SK-N-SH (cell line): ENCODE measurements around the gene ITGB8. TPM values are rescaled to one million over a fixed set of nuclear protein-coding genes. Genes with fewer than 3 reads are reported as not detected.

Experiments
- CTCF ChIA-PET: fragments of 300-600, 350-600 bp; formaldehyde crosslinking; extraction: SDS; loops from one replicate; lab custom pipeline; 2021; lab: Yijun Ruan, JAX
- POLR2A ChIA-PET: fragments of 350-600 bp; sonication (Branson Sonifier 250); formaldehyde crosslinking; extraction: SDS; loops from one replicate; lab custom pipeline; 2020; ENCODE audit warnings: antibody characterized with exemption, inconsistent platforms; lab: Yijun Ruan, JAX
- DNase-seq: peaks from one replicate; pipeline ENCODE4 v3.0.0; 2012
- H2AFZ ChIP-seq: fragments of 200-600 bp; sonication (generic); 2 replicates; pipeline ENCODE4 v1.8.1; 2016; ENCODE audit warnings: antibody characterized with exemption, mild to moderate bottlenecking, low read depth
- H3F3A ChIP-seq: fragments of 200-600 bp; sonication (generic); replicated peaks from 2 replicates; pipeline ENCODE3; 2016; ENCODE audit warnings: antibody characterized with exemption, mild to moderate bottlenecking; ENCODE audit not compliant: insufficient read depth
- H3K27ac ChIP-seq, 2 experiments: fragments of 200-500 bp in 1 of 2; fragments of 200-600 bp in 1 of 2; sonication (Bioruptor generic) in 1 of 2; sonication (generic), shearing (Covaris generic) in 1 of 2; 2 replicates each; pipeline versions ENCODE4 v1.5.1 to v1.6.1; 2014 to 2016; ENCODE audit warnings: low read depth in 2 of 2, inconsistent platforms in 1 of 2, low read length in 1 of 2, mild to moderate bottlenecking in 1 of 2, mixed read lengths in 1 of 2
- H3K27me3 ChIP-seq: fragments of 200-600 bp; sonication (generic), shearing (Covaris generic); 2 replicates; pipeline ENCODE4 v1.6.1; 2016; ENCODE audit warnings: mixed run types; ENCODE audit not compliant: insufficient read depth
- H3K36me3 ChIP-seq, 2 experiments: fragments of 200-500 bp in 1 of 2; fragments of 200-600 bp in 1 of 2; sonication (Bioruptor generic) in 1 of 2; sonication (generic) in 1 of 2; replicated peaks in 1 of 2; 2 replicates each; pipeline versions ENCODE3 to v1.5.1; 2014 to 2016; ENCODE audit warnings: low read length in 1 of 2, mild to moderate bottlenecking in 1 of 2; ENCODE audit not compliant: insufficient read depth in 2 of 2, control insufficient read depth in 1 of 2
- H3K4me1 ChIP-seq, 2 experiments: fragments of 200-500 bp in 1 of 2; fragments of 200-600 bp in 1 of 2; sonication (Bioruptor generic) in 1 of 2; sonication (generic), shearing (Covaris generic) in 1 of 2; 2 replicates each; pipeline versions ENCODE4 v1.5.1 to v1.6.1; 2014 to 2016; ENCODE audit warnings: low read depth in 1 of 2, low read length in 1 of 2, mixed run types in 1 of 2; ENCODE audit not compliant: insufficient read depth in 2 of 2, control insufficient read depth in 1 of 2
- H3K4me2 ChIP-seq: fragments of 200-600 bp; sonication (generic), shearing (Covaris generic); 2 replicates; pipeline ENCODE4 v1.6.1; 2017; ENCODE audit warnings: mixed run types
- H3K4me3 ChIP-seq, 2 experiments: fragments of 200-500 bp in 1 of 2; fragments of 200-600 bp in 1 of 2; sonication (Bioruptor generic) in 1 of 2; sonication (generic), shearing (Covaris generic) in 1 of 2; 2 replicates each; pipeline versions ENCODE4 v1.5.1 to v1.8.1; 2014 to 2016; ENCODE audit warnings: low read depth in 2 of 2, inconsistent platforms in 1 of 2, low read length in 1 of 2, mild to moderate bottlenecking in 1 of 2, mixed read lengths in 1 of 2, moderate library complexity in 1 of 2
- H3K79me2 ChIP-seq: fragments of 200-600 bp; sonication (generic); 2 replicates; pipeline ENCODE4 v1.8.1; 2017; ENCODE audit warnings: mild to moderate bottlenecking; ENCODE audit not compliant: insufficient read depth
- H3K9ac ChIP-seq: fragments of 200-600 bp; sonication (generic); 2 replicates; pipeline ENCODE4 v1.6.1; 2017; ENCODE audit warnings: mixed run types
- H3K9me2 ChIP-seq: fragments of 200-600 bp; sonication (generic); 2 replicates; pipeline ENCODE4 v1.6.1; 2017; ENCODE audit warnings: mixed run types
- H3K9me3 ChIP-seq: fragments of 200-600 bp; sonication (generic); 2 replicates; pipeline ENCODE4 v1.6.1; 2017; ENCODE audit warnings: mixed run types, mild to moderate bottlenecking, moderate library complexity
- H4K20me1 ChIP-seq: fragments of 200-600 bp; sonication (generic); 2 replicates; pipeline ENCODE4 v1.6.1; 2017; ENCODE audit warnings: mild to moderate bottlenecking, mixed run types; ENCODE audit not compliant: insufficient read depth
- CHD2 ChIP-seq: fragments of 150-350 bp; IDR thresholded peaks from 2 replicates; pipeline ENCODE4 v1.6.1; 2018; ENCODE audit warnings: low read length; ENCODE audit not compliant: partially characterized antibody
- ELF1 ChIP-seq: IDR thresholded peaks from 2 replicates; pipeline ENCODE4 v1.4.0; 2012
- MXI1 ChIP-seq: IDR thresholded peaks from 2 replicates; pipeline ENCODE4 v1.6.1; 2012; ENCODE audit warnings: mild to moderate bottlenecking, low read depth, low read length, improper control_type of control experiment
- POLR2AphosphoS5 ChIP-seq: IDR thresholded peaks from 2 replicates; pipeline ENCODE4 v1.6.1; 2012; ENCODE audit warnings: low read depth, low read length
- RAD21 ChIP-seq: IDR thresholded peaks from 2 replicates; pipeline ENCODE4 v1.6.1; 2012; ENCODE audit warnings: mild to moderate bottlenecking, low read length
- RCOR1 ChIP-seq: fragments of 150-350 bp; IDR thresholded peaks from 2 replicates; pipeline ENCODE4 v1.6.1; 2017; ENCODE audit warnings: antibody characterized with exemption, low read length
- REST ChIP-seq: IDR thresholded peaks from 2 replicates; pipeline ENCODE4 v1.6.1; 2012; ENCODE audit warnings: mild to moderate bottlenecking, low read depth, low read length, moderate library complexity
- SIN3A ChIP-seq: IDR thresholded peaks from 2 replicates; pipeline ENCODE4 v1.6.1; 2012; ENCODE audit warnings: low read depth, mild to moderate bottlenecking, low read length, moderate library complexity, borderline replicate concordance
- SMC3 ChIP-seq: IDR thresholded peaks from 2 replicates; pipeline ENCODE4 v1.6.1; 2012; ENCODE audit warnings: low read depth, low read length, improper control_type of control experiment
- TAF1 ChIP-seq: IDR thresholded peaks from 2 replicates; pipeline ENCODE4 v1.6.1; 2012; ENCODE audit warnings: low read depth, mild to moderate bottlenecking, low read length, moderate library complexity, borderline replicate concordance
- TCF12 ChIP-seq: IDR thresholded peaks from 2 replicates; pipeline ENCODE4 v1.4.0; 2012
- YY1 ChIP-seq: IDR thresholded peaks from 2 replicates; pipeline ENCODE4 v1.4.0; 2012; ENCODE audit warnings: low read depth, mild to moderate bottlenecking
- WGBS: methylation state at CpG from one replicate; pipeline ENCODE4 v1.1.6; 2017; ENCODE audit warnings: low lambda C conversion rate; 5-methylcytosine and 5-hydroxymethylcytosine counted together
- polyA plus RNA-seq, 3 experiments: library from polyadenylated mRNA; depleted of rRNA; stranded (reverse); fragments of >200 nt; gene quantifications; 2 replicates each; pipeline ENCODE4 v1.2.3, GENCODE V29; 2012
- TF ChIP-seq, protein P1 (sequence below): fragments of 200-600 bp; sonication (generic); IDR thresholded peaks from 2 replicates; pipeline ENCODE4 v1.6.1; 2017; ENCODE audit warnings: antibody characterized with exemption, mild to moderate bottlenecking, moderate library complexity
- TF ChIP-seq, protein P2 (sequence below): IDR thresholded peaks from 2 replicates; pipeline ENCODE4 v1.4.0; 2012; ENCODE audit warnings: low read depth, borderline replicate concordance
- TF ChIP-seq, protein P3 (sequence below): fragments of 150-350 bp; IDR thresholded peaks from 2 replicates; pipeline ENCODE4 v1.6.1; 2016; ENCODE audit warnings: mild to moderate bottlenecking, low read depth, low read length

Gene ITGB8
- polyA plus RNA-seq, 1 of the 3 experiments (the other 2 are of a cell fraction): 0.62 TPM

- TF ChIP-seq, protein P1, sequence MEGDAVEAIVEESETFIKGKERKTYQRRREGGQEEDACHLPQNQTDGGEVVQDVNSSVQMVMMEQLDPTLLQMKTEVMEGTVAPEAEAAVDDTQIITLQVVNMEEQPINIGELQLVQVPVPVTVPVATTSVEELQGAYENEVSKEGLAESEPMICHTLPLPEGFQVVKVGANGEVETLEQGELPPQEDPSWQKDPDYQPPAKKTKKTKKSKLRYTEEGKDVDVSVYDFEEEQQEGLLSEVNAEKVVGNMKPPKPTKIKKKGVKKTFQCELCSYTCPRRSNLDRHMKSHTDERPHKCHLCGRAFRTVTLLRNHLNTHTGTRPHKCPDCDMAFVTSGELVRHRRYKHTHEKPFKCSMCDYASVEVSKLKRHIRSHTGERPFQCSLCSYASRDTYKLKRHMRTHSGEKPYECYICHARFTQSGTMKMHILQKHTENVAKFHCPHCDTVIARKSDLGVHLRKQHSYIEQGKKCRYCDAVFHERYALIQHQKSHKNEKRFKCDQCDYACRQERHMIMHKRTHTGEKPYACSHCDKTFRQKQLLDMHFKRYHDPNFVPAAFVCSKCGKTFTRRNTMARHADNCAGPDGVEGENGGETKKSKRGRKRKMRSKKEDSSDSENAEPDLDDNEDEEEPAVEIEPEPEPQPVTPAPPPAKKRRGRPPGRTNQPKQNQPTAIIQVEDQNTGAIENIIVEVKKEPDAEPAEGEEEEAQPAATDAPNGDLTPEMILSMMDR: no peak
- TF ChIP-seq MXI1: no peak
- TF ChIP-seq RAD21: no peak
- TF ChIP-seq TAF1: no peak
- TF ChIP-seq, protein P2, sequence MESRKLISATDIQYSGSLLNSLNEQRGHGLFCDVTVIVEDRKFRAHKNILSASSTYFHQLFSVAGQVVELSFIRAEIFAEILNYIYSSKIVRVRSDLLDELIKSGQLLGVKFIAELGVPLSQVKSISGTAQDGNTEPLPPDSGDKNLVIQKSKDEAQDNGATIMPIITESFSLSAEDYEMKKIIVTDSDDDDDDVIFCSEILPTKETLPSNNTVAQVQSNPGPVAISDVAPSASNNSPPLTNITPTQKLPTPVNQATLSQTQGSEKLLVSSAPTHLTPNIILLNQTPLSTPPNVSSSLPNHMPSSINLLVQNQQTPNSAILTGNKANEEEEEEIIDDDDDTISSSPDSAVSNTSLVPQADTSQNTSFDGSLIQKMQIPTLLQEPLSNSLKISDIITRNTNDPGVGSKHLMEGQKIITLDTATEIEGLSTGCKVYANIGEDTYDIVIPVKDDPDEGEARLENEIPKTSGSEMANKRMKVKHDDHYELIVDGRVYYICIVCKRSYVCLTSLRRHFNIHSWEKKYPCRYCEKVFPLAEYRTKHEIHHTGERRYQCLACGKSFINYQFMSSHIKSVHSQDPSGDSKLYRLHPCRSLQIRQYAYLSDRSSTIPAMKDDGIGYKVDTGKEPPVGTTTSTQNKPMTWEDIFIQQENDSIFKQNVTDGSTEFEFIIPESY: no peak
- no peak for TF ChIP-seq RCOR1
- TF ChIP-seq ELF1: no peak
- TF ChIP-seq, protein P3, sequence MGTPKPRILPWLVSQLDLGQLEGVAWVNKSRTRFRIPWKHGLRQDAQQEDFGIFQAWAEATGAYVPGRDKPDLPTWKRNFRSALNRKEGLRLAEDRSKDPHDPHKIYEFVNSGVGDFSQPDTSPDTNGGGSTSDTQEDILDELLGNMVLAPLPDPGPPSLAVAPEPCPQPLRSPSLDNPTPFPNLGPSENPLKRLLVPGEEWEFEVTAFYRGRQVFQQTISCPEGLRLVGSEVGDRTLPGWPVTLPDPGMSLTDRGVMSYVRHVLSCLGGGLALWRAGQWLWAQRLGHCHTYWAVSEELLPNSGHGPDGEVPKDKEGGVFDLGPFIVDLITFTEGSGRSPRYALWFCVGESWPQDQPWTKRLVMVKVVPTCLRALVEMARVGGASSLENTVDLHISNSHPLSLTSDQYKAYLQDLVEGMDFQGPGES: no peak
- no peak for TF ChIP-seq SMC3
Measured at GRCh38 chr7:20314198-20314597, 16.5 kb upstream of the ITGB8 start (continued).

- no peak for DNase-seq
- Histone ChIP-seq H3K27ac (no peak overlapping the region), H3K36me3 (no peaks in the 10 kb centered on the region), H3K9ac (no peak overlapping the region), H3K4me1 (no peaks in the 10 kb centered on the region; a peak in 1 of 4 replicates), H3F3A (no peaks in the 10 kb centered on the region), H3K4me2 (no peak overlapping the region), H3K4me3 (no peak overlapping the region), H3K79me2 (no peaks in the 10 kb centered on the region), H3K27me3 (no peaks in the 10 kb centered on the region), H4K20me1 (no peaks in the 10 kb centered on the region), H3K9me2 (no peaks in the 10 kb centered on the region), H3K9me3 (no peaks in the 10 kb centered on the region), H2AFZ (no peak overlapping the region)
- ChIA-PET CTCF (interaction anchor here (1.1 to 1.9 kb wide), 3 partner anchors 13 to 562 kb away, joined by 3 to 5 read pairs (median 5); no protein-coding TSS in a partner anchor), POLR2A (no interaction called here)
- WGBS: 56% methylated on average over 4 of the region's 4 CpGs
- TF ChIP-seq CHD2: no peak
- TF ChIP-seq REST: no peak
- TF ChIP-seq SIN3A: no peak
- TF ChIP-seq, protein P3: no peak
- no peak for TF ChIP-seq TCF12
- no peak for TF ChIP-seq POLR2AphosphoS5
- no peak for TF ChIP-seq YY1
- TF ChIP-seq SMC3: no peak
Measured at GRCh38 chr7:20316706-20317105, 14.0 kb upstream of the ITGB8 start.
